CD4-positive, CD25-positive, alpha-beta regulatory T cell (primary cell): ENCODE data around the gene XYLT1. TPM values are rescaled to one million over a fixed set of nuclear protein-coding genes. Genes with fewer than 3 reads are reported as not detected.

Experiments
- ATAC-seq, 2 donors: fragments of 150-1000 bp; cut with Tn5 transposase; one replicate each; pipeline ENCODE4 v1.10.0; 2021; ENCODE audit warnings: low read depth in 2 of 2, moderate number of reproducible peaks in 2 of 2, moderate library complexity in 1 of 2
- DNase-seq, 3 donors: peaks; one replicate each; pipeline versions ENCODE4 v3.0.0 to v3.0.0-alpha.2; 2012 to 2022; ENCODE audit warnings: mixed read lengths in 1 of 3
- H3K27ac ChIP-seq: one replicate; pipeline ENCODE4 v1.7.0; 2013; ENCODE audit warnings: mild to moderate bottlenecking, low read length; ENCODE audit not compliant: insufficient read depth, poor library complexity, severe bottlenecking
- H3K27me3 ChIP-seq: one replicate; pipeline ENCODE4 v1.7.0; 2013; ENCODE audit warnings: low read length; ENCODE audit not compliant: control insufficient read depth, insufficient read depth
- H3K36me3 ChIP-seq: one replicate; pipeline ENCODE4 v1.7.0; 2013; ENCODE audit warnings: mild to moderate bottlenecking, low read length, moderate library complexity; ENCODE audit not compliant: control insufficient read depth, insufficient read depth
- H3K4me1 ChIP-seq: 2 replicates; pipeline ENCODE4 v1.7.0; 2013; ENCODE audit warnings: mild to moderate bottlenecking, low read length; ENCODE audit not compliant: insufficient read depth, control insufficient read depth, poor library complexity, severe bottlenecking
- H3K4me3 ChIP-seq: one replicate; pipeline ENCODE4 v1.7.0; 2013; ENCODE audit warnings: low read depth, mild to moderate bottlenecking, low read length, moderate library complexity
- H3K9me3 ChIP-seq, 2 experiments: 1 replicate in 1 of 2; 2 replicates in 1 of 2; pipeline ENCODE4 v1.7.0; 2013; ENCODE audit warnings: low read length in 2 of 2, mild to moderate bottlenecking in 1 of 2, moderate library complexity in 1 of 2; ENCODE audit not compliant: control insufficient read depth in 2 of 2
- H3K27ac Mint-ChIP-seq, 3 donors: one replicate each; pipeline ENCODE4 v1.8.0; 2020 to 2022; ENCODE audit warnings: mild to moderate bottlenecking in 3 of 3, mixed read lengths in 3 of 3, moderate library complexity in 2 of 3
- H3K27me3 Mint-ChIP-seq: one replicate; pipeline ENCODE4 v1.8.0; 2022; ENCODE audit warnings: mild to moderate bottlenecking, mixed read lengths
- H3K36me3 Mint-ChIP-seq: one replicate; pipeline ENCODE4 v1.8.0; 2020; ENCODE audit warnings: mixed read lengths
- H3K4me1 Mint-ChIP-seq, 4 donors: one replicate each; pipeline ENCODE4 v1.8.0; 2020 to 2022; ENCODE audit warnings: mixed read lengths in 4 of 4, mild to moderate bottlenecking in 1 of 4
- H3K4me3 Mint-ChIP-seq, 4 donors: one replicate each; pipeline ENCODE4 v1.8.0; 2020 to 2022; ENCODE audit warnings: mild to moderate bottlenecking in 4 of 4, mixed read lengths in 4 of 4, moderate library complexity in 3 of 4
- H3K9me3 Mint-ChIP-seq, 7 donors: one replicate each; pipeline ENCODE4 v1.8.0; 2020 to 2022; ENCODE audit warnings: mixed read lengths in 7 of 7, mild to moderate bottlenecking in 3 of 7, moderate library complexity in 2 of 7
- polyA plus RNA-seq, 4 donors: library from polyadenylated mRNA; unstranded; fragments of 300-500 nt; fragmentation: Illumina TruSeq; gene quantifications; one replicate each; pipeline ENCODE4 v1.2.3, GENCODE V29; 2021
- total RNA-seq: library from RNA; stranded (reverse); gene quantifications from one replicate; pipeline ENCODE4 v1.2.3, GENCODE V29; 2022

The XYLT1 gene
- total and polyA plus RNA-seq, 5 donors from 2014 or later = 0.68 to 26.3 (median 3.1) TPM

GRCh38 chr16:17327664-17328335 is 143.0 kb downstream of the XYLT1 start:
- H3K4me1 Mint-ChIP-seq = peaks cover 0 to 21% (median 9%) of the 10 kb centered on the region in 4 donors
- peaks cover 0 to 2% (median 0%) of the 10 kb centered on the region in 7 donors for H3K9me3 Mint-ChIP-seq
- no peaks in the 10 kb centered on the region for H3K27me3 ChIP-seq
- H3K27ac ChIP-seq = no peak overlapping the region
- H3K4me3 Mint-ChIP-seq = no peak overlapping the region
- no peak overlapping the region for H3K4me3 ChIP-seq
- peaks cover 10% of the 10 kb centered on the region for H3K36me3 Mint-ChIP-seq
- no peaks in the 10 kb centered on the region for H3K4me1 ChIP-seq
- H3K36me3 ChIP-seq = no peaks in the 10 kb centered on the region
- H3K27ac Mint-ChIP-seq = no peak overlapping the region
- no peaks in the 10 kb centered on the region for H3K27me3 Mint-ChIP-seq
- no peak for DNase-seq
- no peak for ATAC-seq
- no peaks in the 10 kb centered on the region for H3K9me3 ChIP-seq

GRCh38 chr16:17325476-17326143 is 145.2 kb downstream of the XYLT1 start:
- H3K27me3 Mint-ChIP-seq = no peaks in the 10 kb centered on the region
- no peaks in the 10 kb centered on the region for H3K4me1 ChIP-seq
- H3K36me3 Mint-ChIP-seq = peaks cover 7% of the 10 kb centered on the region
- H3K4me3 Mint-ChIP-seq = no peak overlapping the region
- no peak for DNase-seq
- no peaks in the 10 kb centered on the region for H3K27me3 ChIP-seq
- H3K27ac Mint-ChIP-seq = peak overlapping the region in 1 of 3 donors; percentile 38
- peaks cover 0 to 2% (median 0%) of the 10 kb centered on the region in 7 donors for H3K9me3 Mint-ChIP-seq
- H3K9me3 ChIP-seq = no peaks in the 10 kb centered on the region
- H3K4me3 ChIP-seq = no peak overlapping the region
- H3K36me3 ChIP-seq = no peaks in the 10 kb centered on the region
- H3K4me1 Mint-ChIP-seq = peaks cover 0 to 26% (median 15%) of the 10 kb centered on the region in 4 donors
- no peak for ATAC-seq
- no peak overlapping the region for H3K27ac ChIP-seq

GRCh38 chr16:17324451-17324850 is 146.3 kb downstream of the XYLT1 start:
- peaks cover 0 to 2% (median 0%) of the 10 kb centered on the region in 7 donors for H3K9me3 Mint-ChIP-seq
- ATAC-seq (no peak), DNase-seq (no peak)
- no peaks in the 10 kb centered on the region for H3K9me3 ChIP-seq
- peak overlapping the region in 1 of 3 donors; percentile 2 for H3K27ac Mint-ChIP-seq
- no peaks in the 10 kb centered on the region for H3K27me3 ChIP-seq
- no peaks in the 10 kb centered on the region for H3K4me1 ChIP-seq
- H3K36me3 ChIP-seq = no peaks in the 10 kb centered on the region
- peaks cover 7% of the 10 kb centered on the region for H3K36me3 Mint-ChIP-seq
- H3K4me1 Mint-ChIP-seq = peaks cover 4 to 32% (median 18%) of the 10 kb centered on the region in 4 donors
- no peak overlapping the region for H3K4me3 Mint-ChIP-seq
- no peaks in the 10 kb centered on the region for H3K27me3 Mint-ChIP-seq
- no peak overlapping the region for H3K4me3 ChIP-seq
- H3K27ac ChIP-seq = no peak overlapping the region

GRCh38 chr16:17323171-17323570 is 147.6 kb downstream of the XYLT1 start:
- no peaks in the 10 kb centered on the region for H3K9me3 ChIP-seq
- H3K4me3 Mint-ChIP-seq = no peak overlapping the region
- peak overlapping the region in 1 of 3 donors; percentile 2 for H3K27ac Mint-ChIP-seq
- DNase-seq (no peak), ATAC-seq (no peak)
- no peak overlapping the region for H3K27ac ChIP-seq
- H3K4me3 ChIP-seq = no peak overlapping the region
- peaks cover 0 to 2% (median 0%) of the 10 kb centered on the region in 7 donors for H3K9me3 Mint-ChIP-seq
- H3K4me1 ChIP-seq = no peaks in the 10 kb centered on the region
- H3K27me3 Mint-ChIP-seq = no peaks in the 10 kb centered on the region
- no peaks in the 10 kb centered on the region for H3K36me3 ChIP-seq
- peaks cover 7% of the 10 kb centered on the region for H3K36me3 Mint-ChIP-seq
- H3K27me3 ChIP-seq = no peaks in the 10 kb centered on the region
- H3K4me1 Mint-ChIP-seq = peaks cover 4 to 33% (median 19%) of the 10 kb centered on the region in 4 donors

GRCh38 chr16:17321824-17322223 is 148.9 kb downstream of the XYLT1 start:
- Histone ChIP-seq H3K9me3 (no peaks in the 10 kb centered on the region), H3K4me1 (no peaks in the 10 kb centered on the region), H3K27ac (no peak overlapping the region), H3K36me3 (no peaks in the 10 kb centered on the region), H3K27me3 (no peaks in the 10 kb centered on the region), H3K4me3 (no peak overlapping the region)
- Mint-ChIP-seq H3K4me3 (no peak overlapping the region), H3K27me3 (no peaks in the 10 kb centered on the region), H3K4me1 (peaks cover 4 to 39% (median 19%) of the 10 kb centered on the region in 4 donors), H3K36me3 (peaks cover 3% of the 10 kb centered on the region), H3K9me3 (peaks cover 0 to 2% (median 0%) of the 10 kb centered on the region in 7 donors), H3K27ac (peak overlapping the region in 2 of 3 donors; percentile 53 to 64)
- no peak for ATAC-seq
- no peak for DNase-seq

GRCh38 chr16:17320009-17320408 is 150.8 kb downstream of the XYLT1 start:
- no peak for DNase-seq
- Mint-ChIP-seq H3K27me3 (no peaks in the 10 kb centered on the region), H3K36me3 (peaks cover 3% of the 10 kb centered on the region), H3K4me3 (no peak overlapping the region), H3K4me1 (peaks cover 0 to 49% (median 22%) of the 10 kb centered on the region in 4 donors), H3K9me3 (peaks cover 0 to 3% (median 0%) of the 10 kb centered on the region in 7 donors), H3K27ac (peak overlapping the region; percentile 26 to 71 (median 53))
- Histone ChIP-seq H3K9me3 (no peaks in the 10 kb centered on the region), H3K4me1 (no peaks in the 10 kb centered on the region), H3K27me3 (no peaks in the 10 kb centered on the region), H3K36me3 (no peaks in the 10 kb centered on the region), H3K4me3 (no peak overlapping the region), H3K27ac (no peak overlapping the region)
- ATAC-seq = no peak

GRCh38 chr16:17318238-17318637 is 152.5 kb downstream of the XYLT1 start:
- no peaks in the 10 kb centered on the region for H3K36me3 ChIP-seq
- Mint-ChIP-seq H3K4me3 (no peak overlapping the region), H3K27ac (peak overlapping the region in 1 of 3 donors; percentile 59), H3K9me3 (peaks cover 0 to 2% (median 0%) of the 10 kb centered on the region in 7 donors), H3K36me3 (peaks cover 6% of the 10 kb centered on the region), H3K27me3 (no peaks in the 10 kb centered on the region), H3K4me1 (peaks cover 0 to 46% (median 29%) of the 10 kb centered on the region in 4 donors)
- no peaks in the 10 kb centered on the region for H3K4me1 ChIP-seq
- DNase-seq (no peak), ATAC-seq (no peak)
- H3K9me3 ChIP-seq = no peaks in the 10 kb centered on the region
- H3K27me3 ChIP-seq = no peaks in the 10 kb centered on the region
- H3K4me3 ChIP-seq = no peak overlapping the region
- H3K27ac ChIP-seq = no peak overlapping the region
